ENCODE measurements around the gene IL1RAPL1. TPM values are rescaled to one million over a fixed set of nuclear protein-coding genes. Genes with fewer than 3 reads are reported as not detected.

Gene IL1RAPL1
- total RNA-seq, 2 experiments from 2014 or later, result not detected

DNA sequence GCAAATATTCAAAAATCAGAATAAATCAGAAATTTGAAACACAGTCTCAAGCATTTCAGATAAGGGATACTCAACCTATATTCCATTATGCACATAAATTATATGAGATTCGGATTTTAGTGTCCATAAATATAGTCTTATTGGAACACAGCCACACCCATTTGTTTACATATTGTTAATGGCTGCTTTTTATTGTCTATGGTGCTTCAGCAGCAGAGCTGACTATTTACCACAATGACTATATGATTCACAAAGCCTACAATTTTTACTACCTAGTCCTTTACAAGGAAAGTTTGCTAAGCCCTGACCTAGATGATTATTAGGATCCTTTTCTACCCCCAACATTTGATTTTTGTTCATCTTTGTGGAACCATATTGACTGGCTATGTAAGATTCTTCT, 63.9 kb downstream of the IL1RAPL1 start:
- Histone ChIP-seq H3K9me3 (ENCODE audit: control insufficient read depth in 1 of 2, insufficient read depth in 1 of 2, low read length in 2 of 2) (no peaks in the 10 kb centered on the region), H3K27me3 (ENCODE audit: control insufficient read depth in 1 of 2, insufficient read depth in 2 of 2, low read length in 2 of 2) (no peaks in the 10 kb centered on the region), H3K4me1 (ENCODE audit: insufficient read depth, low read length) (no peaks in the 10 kb centered on the region), H3K27ac (ENCODE audit: low read depth in 1 of 2, low read length in 2 of 2) (no peak overlapping the region), H3K36me3 (ENCODE audit: insufficient read depth, low read length) (no peaks in the 10 kb centered on the region), H3K4me3 (ENCODE audit: low read length) (no peak overlapping the region)
- H3K4me1 Mint-ChIP-seq (ENCODE audit: low read depth), result no peaks in the 10 kb centered on the region
- POLR2A ChIA-PET, result no interaction called here
- TF ChIP-seq, protein P1, sequence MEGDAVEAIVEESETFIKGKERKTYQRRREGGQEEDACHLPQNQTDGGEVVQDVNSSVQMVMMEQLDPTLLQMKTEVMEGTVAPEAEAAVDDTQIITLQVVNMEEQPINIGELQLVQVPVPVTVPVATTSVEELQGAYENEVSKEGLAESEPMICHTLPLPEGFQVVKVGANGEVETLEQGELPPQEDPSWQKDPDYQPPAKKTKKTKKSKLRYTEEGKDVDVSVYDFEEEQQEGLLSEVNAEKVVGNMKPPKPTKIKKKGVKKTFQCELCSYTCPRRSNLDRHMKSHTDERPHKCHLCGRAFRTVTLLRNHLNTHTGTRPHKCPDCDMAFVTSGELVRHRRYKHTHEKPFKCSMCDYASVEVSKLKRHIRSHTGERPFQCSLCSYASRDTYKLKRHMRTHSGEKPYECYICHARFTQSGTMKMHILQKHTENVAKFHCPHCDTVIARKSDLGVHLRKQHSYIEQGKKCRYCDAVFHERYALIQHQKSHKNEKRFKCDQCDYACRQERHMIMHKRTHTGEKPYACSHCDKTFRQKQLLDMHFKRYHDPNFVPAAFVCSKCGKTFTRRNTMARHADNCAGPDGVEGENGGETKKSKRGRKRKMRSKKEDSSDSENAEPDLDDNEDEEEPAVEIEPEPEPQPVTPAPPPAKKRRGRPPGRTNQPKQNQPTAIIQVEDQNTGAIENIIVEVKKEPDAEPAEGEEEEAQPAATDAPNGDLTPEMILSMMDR (IDR thresholded peaks at IDR 0.05), result no peak
- intact Hi-C loops (cut with DNase I, micrococcal nuclease), result no loop called here
- H3K4me3 Mint-ChIP-seq, result no peak overlapping the region
- H3K36me3 Mint-ChIP-seq (ENCODE audit: low read depth), result no peaks in the 10 kb centered on the region
- ATAC-seq (ENCODE audit: poor library complexity), result no peak
- no peaks in the 10 kb centered on the region for H3K9me3 Mint-ChIP-seq
- no peaks in the 10 kb centered on the region for H3K27me3 Mint-ChIP-seq
- no peak overlapping the region for H3K27ac Mint-ChIP-seq
- CTCF ChIA-PET, result no interaction called here
- DNase-seq, result no peak

DNA sequence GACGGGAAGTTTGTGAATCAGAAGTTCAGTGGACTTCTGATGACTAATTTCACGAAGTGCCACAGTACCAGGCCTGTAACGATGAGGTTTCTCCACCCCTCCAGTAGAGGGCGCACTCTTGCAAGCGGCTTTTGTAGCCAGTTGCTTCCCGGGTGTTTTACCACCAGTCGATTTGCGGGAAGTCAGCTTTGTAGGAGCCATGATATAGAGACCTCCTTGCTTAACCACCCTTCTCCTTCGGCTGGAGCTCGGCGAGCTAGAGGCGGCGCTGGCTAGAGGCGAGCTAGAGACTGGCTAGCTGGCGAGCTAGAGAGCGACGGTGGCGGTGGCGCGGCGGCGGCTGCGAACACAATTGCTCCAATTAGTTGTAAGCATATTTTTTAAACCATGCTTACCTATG, 72.0 kb downstream of the IL1RAPL1 start:
- ChIA-PET POLR2A (no interaction called here), CTCF (no interaction called here)
- Histone ChIP-seq H3K9me3 (ENCODE audit: control insufficient read depth in 1 of 2, insufficient read depth in 1 of 2, low read length in 2 of 2) (peaks cover 0 to 4% of the 10 kb centered on the region in 2 experiments), H3K27ac (ENCODE audit: low read depth in 1 of 2, low read length in 2 of 2) (no peak overlapping the region), H3K27me3 (ENCODE audit: control insufficient read depth in 1 of 2, insufficient read depth in 2 of 2, low read length in 2 of 2) (no peaks in the 10 kb centered on the region), H3K4me1 (ENCODE audit: insufficient read depth, low read length) (no peaks in the 10 kb centered on the region), H3K4me3 (ENCODE audit: low read length) (no peak overlapping the region), H3K36me3 (ENCODE audit: insufficient read depth, low read length) (no peaks in the 10 kb centered on the region)
- ATAC-seq (ENCODE audit: poor library complexity) (no peak), DNase-seq (peak in 1 of 14 experiments; percentile 0)
- intact Hi-C loops (cut with DNase I, micrococcal nuclease), result no loop called here
- TF ChIP-seq, protein P1 (IDR thresholded peaks at IDR 0.05), result no peak
- Mint-ChIP-seq H3K27me3 (no peaks in the 10 kb centered on the region), H3K9me3 (no peaks in the 10 kb centered on the region), H3K36me3 (ENCODE audit: low read depth) (no peaks in the 10 kb centered on the region), H3K4me3 (no peak overlapping the region), H3K4me1 (ENCODE audit: low read depth) (no peaks in the 10 kb centered on the region), H3K27ac (no peak overlapping the region)

DNA sequence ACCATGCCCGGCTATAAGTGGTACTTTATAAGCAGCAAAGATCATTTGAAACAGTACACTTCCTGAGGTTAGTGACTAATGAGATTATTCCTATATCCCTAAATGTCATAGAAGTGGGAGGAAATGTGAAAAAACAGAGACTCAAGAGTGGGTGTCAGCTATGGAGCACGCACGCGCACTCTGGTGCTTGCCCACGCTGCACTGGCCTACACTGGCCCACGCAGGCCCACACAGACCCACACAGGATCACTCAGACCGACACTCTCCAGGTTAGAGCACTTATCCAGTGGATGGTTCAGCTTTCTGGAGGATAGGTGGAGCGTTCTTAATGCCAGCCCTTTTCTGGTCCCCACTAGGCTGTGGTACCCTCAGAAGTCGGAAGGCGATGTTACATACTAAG, 78.5 kb downstream of the IL1RAPL1 start:
- H3K4me1 ChIP-seq (ENCODE audit: insufficient read depth, low read length), result no peaks in the 10 kb centered on the region
- Mint-ChIP-seq H3K4me1 (ENCODE audit: low read depth) (no peaks in the 10 kb centered on the region), H3K36me3 (ENCODE audit: low read depth) (no peaks in the 10 kb centered on the region), H3K4me3 (no peak overlapping the region), H3K9me3 (no peaks in the 10 kb centered on the region), H3K27me3 (no peaks in the 10 kb centered on the region), H3K27ac (no peak overlapping the region)
- no peak overlapping the region for H3K4me3 ChIP-seq (ENCODE audit: low read length)
- CTCF ChIA-PET, result no interaction called here
- H3K9me3 ChIP-seq (ENCODE audit: control insufficient read depth in 1 of 2, insufficient read depth in 1 of 2, low read length in 2 of 2), result peaks cover 0 to 9% of the 10 kb centered on the region in 2 experiments
- TF ChIP-seq, protein P1 (IDR thresholded peaks at IDR 0.05), result no peak
- no peaks in the 10 kb centered on the region for H3K27me3 ChIP-seq (ENCODE audit: control insufficient read depth in 1 of 2, insufficient read depth in 2 of 2, low read length in 2 of 2)
- no peak for ATAC-seq (ENCODE audit: poor library complexity)
- no peak for DNase-seq
- H3K27ac ChIP-seq (ENCODE audit: low read depth in 1 of 2, low read length in 2 of 2), result no peak overlapping the region
- POLR2A ChIA-PET, result no interaction called here
- H3K36me3 ChIP-seq (ENCODE audit: insufficient read depth, low read length), result no peaks in the 10 kb centered on the region
- intact Hi-C loops (cut with DNase I, micrococcal nuclease), result no loop called here

Measured in CD4-positive, alpha-beta T cell (primary cell).